Astrocyte of the cerebellum (primary cell): Measurements from ENCODE around the gene RPLP2.

Source experiments
- DNase-seq: peaks from one replicate; pipeline ENCODE4 v3.0.0-alpha.2; 2011; ENCODE audit warnings: low read depth
- H3K4me3 ChIP-seq: 2 replicates; pipeline ENCODE4 v1.5.1; 2011; ENCODE audit warnings: mild to moderate bottlenecking, low read depth, low read length, moderate library complexity
- CTCF ChIP-seq: IDR thresholded peaks from 2 replicates; pipeline ENCODE4 v1.5.1; 2012; ENCODE audit warnings: low read length, low read depth, moderate library complexity, mild to moderate bottlenecking; ENCODE audit errors: missing control alignments
- in situ Hi-C: cut with HindIII; loops from 2 replicates; pipeline ENCODE4 v1.10.0; 2017; ENCODE audit warnings: low sequenced_read_pairs

Gene RPLP2

GRCh38 chr11:769887-770641, 39.7 kb upstream of the RPLP2 start:
- no peak for TF ChIP-seq CTCF
- DNase-seq = no peak

DNA sequence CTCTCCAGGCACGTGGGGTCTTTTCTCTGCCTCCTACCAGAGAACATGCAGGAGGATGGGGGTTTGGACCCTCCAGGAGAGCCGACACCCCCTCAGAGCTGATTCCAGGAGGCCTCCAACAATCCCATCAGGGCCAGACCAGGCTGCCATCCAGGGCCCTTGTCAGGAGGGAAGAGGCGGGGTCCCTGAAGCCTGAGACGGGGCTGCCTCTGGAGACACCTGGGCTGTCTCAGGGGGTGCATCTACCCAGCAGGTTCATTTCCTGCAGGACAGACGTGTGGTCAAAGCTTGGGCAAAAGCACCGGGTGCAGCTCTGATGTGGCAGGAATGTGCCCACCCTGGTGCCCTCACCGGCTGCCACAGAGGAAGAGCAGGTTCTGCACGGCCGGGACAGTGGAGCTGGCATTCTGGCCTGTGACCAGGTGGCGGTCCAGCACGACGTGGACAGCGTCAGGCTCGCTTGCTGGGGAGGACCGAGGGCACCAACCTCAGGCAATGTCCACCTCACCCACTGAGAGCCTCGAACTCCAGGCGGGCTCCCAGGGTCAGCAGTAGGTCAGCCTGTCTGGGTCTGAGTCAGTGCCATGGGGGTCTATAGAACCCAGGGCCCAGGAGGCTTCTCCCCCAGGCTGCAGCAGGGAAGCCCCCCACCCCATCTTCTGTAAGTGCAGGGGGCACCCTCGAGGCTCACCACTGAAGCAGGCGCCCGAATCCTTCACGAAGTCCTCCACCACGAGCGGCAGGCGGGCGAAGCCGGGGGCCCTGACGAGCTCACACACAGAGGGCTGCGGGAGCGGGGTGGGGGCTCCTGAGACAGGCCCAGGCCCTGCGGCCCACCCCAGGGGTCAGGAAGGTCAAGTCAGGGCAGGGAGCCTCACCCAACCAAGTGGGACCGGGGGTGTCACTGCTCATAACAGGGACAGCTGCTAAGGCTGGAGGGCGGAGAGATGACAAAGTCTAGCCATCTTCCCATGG, 38.8 kb upstream of the RPLP2 start:
- in situ Hi-C loops = loop anchor here (25.0 kb wide), 1 partner anchor 109 kb away; no protein-coding TSS in a partner anchor
- DNase-seq = no peak
- no peak overlapping the region for H3K4me3 ChIP-seq
- TF ChIP-seq CTCF = no peak

More at GRCh38 chr11:769887-770641, 39.7 kb upstream of the RPLP2 start:
- in situ Hi-C loops = loop anchor here (25.0 kb wide), 1 partner anchor 108 kb away; no protein-coding TSS in a partner anchor
- no peak overlapping the region for H3K4me3 ChIP-seq

DNA sequence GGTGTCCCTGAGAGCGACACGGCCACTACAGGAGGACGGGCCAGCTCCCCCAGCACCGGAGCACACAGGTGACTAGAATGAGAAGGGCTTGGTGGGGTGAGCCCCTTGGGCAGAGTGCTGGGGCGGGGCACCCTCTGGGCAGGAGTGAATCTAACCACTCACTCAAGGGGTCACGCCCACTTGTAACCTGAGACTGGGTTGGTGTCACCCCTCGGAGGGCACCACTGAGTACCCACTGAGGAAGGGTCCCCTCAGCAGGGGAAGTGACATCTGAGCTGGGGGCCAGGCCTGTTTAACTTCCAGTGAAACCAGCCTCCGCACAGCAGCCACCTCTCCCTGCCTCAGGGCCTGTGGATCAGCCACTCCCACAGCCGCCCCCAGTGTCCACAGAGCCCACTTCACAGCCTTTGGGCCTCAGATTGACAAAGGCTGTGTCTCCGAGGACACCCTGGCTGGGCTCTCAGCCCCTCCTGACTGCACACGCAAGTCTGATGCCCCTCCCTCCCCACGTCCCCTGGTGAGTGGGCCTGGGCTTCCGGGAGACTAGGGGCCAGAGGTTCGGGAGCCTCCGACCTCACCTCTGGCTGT, 38.1 kb upstream of the RPLP2 start:
- H3K4me3 ChIP-seq = no peak overlapping the region
- no peak for TF ChIP-seq CTCF
- in situ Hi-C loops = loop anchor here (25.0 kb wide), 1 partner anchor 109 kb away; no protein-coding TSS in a partner anchor
- DNase-seq = no peak

DNA sequence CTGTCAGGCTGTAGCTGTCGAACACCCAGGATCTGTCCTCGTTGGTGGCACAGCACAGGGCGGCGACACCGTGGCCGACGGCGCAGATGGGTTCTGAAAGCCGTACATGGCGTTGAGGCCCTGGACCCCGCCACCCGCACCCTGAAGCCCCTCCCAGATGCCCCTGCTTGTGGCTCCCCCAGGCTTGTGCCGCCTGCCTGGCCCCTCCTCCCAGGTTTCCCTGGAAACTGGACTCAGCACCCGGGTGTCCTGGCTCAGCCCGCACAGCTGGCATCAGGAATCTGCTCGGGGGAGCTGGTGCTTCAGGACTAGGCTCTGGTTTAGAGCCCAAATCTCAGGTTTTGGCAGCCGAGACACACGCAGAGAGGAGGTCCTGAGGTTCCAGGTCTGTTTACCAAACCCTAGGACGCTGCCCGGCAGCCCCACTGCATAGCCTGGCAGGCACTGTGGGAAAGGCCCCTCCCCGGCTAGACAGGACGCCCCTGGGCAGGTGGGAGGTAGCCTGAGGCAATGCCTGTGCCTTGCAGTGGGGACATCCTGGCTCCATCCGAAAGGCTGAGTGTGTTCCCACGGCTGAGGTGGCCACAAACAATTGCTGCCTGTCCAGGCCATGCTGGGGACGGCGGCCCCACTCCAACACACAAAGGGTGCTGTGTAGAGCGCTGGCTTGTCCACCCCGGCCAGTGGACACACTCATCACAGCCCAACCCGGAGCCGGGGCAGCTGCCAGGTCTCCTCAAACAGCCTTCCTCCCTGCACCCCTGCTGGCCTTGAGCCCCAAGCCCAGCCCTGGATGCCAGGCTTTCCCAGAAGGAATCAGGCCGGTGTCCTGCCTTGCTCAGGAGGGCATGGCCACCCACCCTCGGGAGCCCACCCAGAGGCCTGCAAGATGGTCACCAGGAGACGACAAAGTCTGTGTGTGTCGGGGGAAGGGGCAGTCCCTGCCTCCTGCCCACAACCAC, 37.1 kb upstream of the RPLP2 start:
- no peak for TF ChIP-seq CTCF
- no peak for DNase-seq
- in situ Hi-C loops = loop anchor here (25.0 kb wide), 1 partner anchor 110 kb away; no protein-coding TSS in a partner anchor
- H3K4me3 ChIP-seq = no peak overlapping the region

DNA sequence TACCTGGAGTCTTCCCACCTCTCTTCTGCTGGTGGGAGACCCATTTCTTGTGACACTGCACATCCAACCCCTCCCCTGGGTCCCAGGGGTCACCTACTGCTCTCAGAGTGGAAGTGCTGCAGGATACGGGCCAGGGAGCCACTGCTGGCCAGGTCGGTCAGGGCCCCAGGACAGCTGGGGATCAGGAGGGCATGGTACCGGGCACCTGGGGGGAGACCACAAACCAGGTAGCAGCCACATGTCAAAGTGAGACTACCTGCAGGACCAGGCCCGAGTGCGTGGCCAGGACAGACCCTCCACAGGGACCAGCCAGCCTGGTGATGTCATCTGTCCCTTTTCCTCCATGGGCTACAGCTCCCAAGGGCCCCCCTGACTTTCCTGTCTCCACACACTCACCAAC, 36.3 kb upstream of the RPLP2 start:
- no peak overlapping the region for H3K4me3 ChIP-seq
- in situ Hi-C loops = loop anchor here (25.0 kb wide), 1 partner anchor 111 kb away; no protein-coding TSS in a partner anchor
- DNase-seq = no peak
- TF ChIP-seq CTCF = no peak
